ENCODE measurements around the gene CSTPP1. TPM values are rescaled to one million over a fixed set of nuclear protein-coding genes. Genes with fewer than 3 reads are reported as not detected.

CSTPP1 gene
- total RNA-seq, 1 donor from 2014 or later: 32.7 TPM

GRCh38 chr11:46899501-46900025 is 37.0 kb upstream of the CSTPP1 start:
- Histone ChIP-seq H3K27me3 (no peaks in the 10 kb centered on the region), H2AFZ (replicated peaks) (no peak overlapping the region), H3K4me2 (no peak overlapping the region), H3K4me1 (peaks cover 10% of the 10 kb centered on the region), H3K4me3 (no peak overlapping the region), H3K36me3 (no peaks in the 10 kb centered on the region), H3K9me3 (ENCODE audit: low read depth) (no peaks in the 10 kb centered on the region), H3F3A (ENCODE audit: low read depth) (peaks cover 3% of the 10 kb centered on the region), H4K20me1 (ENCODE audit: low read depth) (peaks cover 9% of the 10 kb centered on the region), H3K9ac (no peak overlapping the region), H3K27ac (no peak overlapping the region), H3K79me2 (ENCODE audit: low read depth) (peaks cover 5% of the 10 kb centered on the region)
- TF ChIP-seq, protein P1, sequence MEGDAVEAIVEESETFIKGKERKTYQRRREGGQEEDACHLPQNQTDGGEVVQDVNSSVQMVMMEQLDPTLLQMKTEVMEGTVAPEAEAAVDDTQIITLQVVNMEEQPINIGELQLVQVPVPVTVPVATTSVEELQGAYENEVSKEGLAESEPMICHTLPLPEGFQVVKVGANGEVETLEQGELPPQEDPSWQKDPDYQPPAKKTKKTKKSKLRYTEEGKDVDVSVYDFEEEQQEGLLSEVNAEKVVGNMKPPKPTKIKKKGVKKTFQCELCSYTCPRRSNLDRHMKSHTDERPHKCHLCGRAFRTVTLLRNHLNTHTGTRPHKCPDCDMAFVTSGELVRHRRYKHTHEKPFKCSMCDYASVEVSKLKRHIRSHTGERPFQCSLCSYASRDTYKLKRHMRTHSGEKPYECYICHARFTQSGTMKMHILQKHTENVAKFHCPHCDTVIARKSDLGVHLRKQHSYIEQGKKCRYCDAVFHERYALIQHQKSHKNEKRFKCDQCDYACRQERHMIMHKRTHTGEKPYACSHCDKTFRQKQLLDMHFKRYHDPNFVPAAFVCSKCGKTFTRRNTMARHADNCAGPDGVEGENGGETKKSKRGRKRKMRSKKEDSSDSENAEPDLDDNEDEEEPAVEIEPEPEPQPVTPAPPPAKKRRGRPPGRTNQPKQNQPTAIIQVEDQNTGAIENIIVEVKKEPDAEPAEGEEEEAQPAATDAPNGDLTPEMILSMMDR (IDR thresholded peaks at IDR 0.05): no peak
- TF ChIP-seq EZH2phosphoT487 (IDR thresholded peaks at IDR 0.05): no peak
- TF ChIP-seq EZH2 (IDR thresholded peaks at IDR 0.05): no peak
- H3K4me3 Mint-ChIP-seq: no peak overlapping the region
- no peak overlapping the region for H3K27ac Mint-ChIP-seq
- no peaks in the 10 kb centered on the region for H3K27me3 Mint-ChIP-seq (ENCODE audit: insufficient read depth, low read depth)
- DNase-seq (ENCODE audit: low spot score): no peak
- peaks cover 2% of the 10 kb centered on the region for H3K9me3 Mint-ChIP-seq
- peaks cover 23% of the 10 kb centered on the region for H3K4me1 Mint-ChIP-seq
- H3K36me3 Mint-ChIP-seq: peaks cover 39% of the 10 kb centered on the region

DNA sequence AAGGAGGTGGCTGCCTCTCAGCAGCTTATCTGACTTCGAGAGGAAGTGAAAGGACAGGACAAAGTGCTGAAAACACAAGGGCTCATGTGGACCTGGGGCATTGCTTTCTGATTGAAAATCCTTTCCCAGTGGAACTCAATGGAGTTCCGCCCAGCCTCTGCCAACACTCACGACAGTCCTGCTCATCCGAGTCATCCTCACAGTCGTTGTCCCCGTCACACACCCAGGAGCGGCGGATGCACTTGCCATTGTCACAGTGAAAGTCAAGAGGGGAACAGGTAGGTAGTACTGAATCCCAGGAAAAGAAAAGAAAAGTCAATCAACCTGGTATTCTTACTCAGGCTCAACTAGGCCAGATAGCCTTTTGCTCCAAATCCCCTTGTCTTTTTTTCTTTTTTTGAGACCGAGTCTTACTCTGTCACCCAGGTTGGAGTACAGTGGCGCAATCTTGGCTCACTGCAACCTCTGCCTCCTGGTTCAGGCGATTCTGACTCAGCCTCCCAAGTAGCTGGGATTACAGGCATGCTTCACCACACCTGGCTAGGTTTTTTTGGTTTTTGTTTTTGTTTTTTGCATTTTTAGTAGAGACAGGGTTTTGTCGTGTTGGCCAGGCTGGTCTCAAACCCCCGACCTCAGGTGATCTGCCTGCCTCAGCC is 36.3 kb upstream of the CSTPP1 start:
- peaks cover 7% of the 10 kb centered on the region for H3F3A ChIP-seq (ENCODE audit: low read depth)
- DNase-seq (ENCODE audit: low spot score): no peak
- no peaks in the 10 kb centered on the region for H3K36me3 ChIP-seq
- H3K9ac ChIP-seq: no peak overlapping the region
- Mint-ChIP-seq H3K9me3 (peaks cover 2% of the 10 kb centered on the region), H3K36me3 (peaks cover 36% of the 10 kb centered on the region), H3K4me1 (peaks cover 27% of the 10 kb centered on the region), H3K4me3 (no peak overlapping the region), H3K27me3 (ENCODE audit: insufficient read depth, low read depth) (no peaks in the 10 kb centered on the region), H3K27ac (no peak overlapping the region)
- H3K4me3 ChIP-seq: no peak overlapping the region
- peaks cover 5% of the 10 kb centered on the region for H3K79me2 ChIP-seq (ENCODE audit: low read depth)
- no peak overlapping the region for H3K4me2 ChIP-seq
- H2AFZ ChIP-seq (replicated peaks): no peak overlapping the region
- no peak for TF ChIP-seq EZH2phosphoT487 (IDR thresholded peaks at IDR 0.05)
- TF ChIP-seq, protein P1 (IDR thresholded peaks at IDR 0.05): no peak
- no peak overlapping the region for H3K27ac ChIP-seq
- H4K20me1 ChIP-seq (ENCODE audit: low read depth): peaks cover 9% of the 10 kb centered on the region
- H3K9me3 ChIP-seq (ENCODE audit: low read depth): no peaks in the 10 kb centered on the region
- H3K27me3 ChIP-seq: no peaks in the 10 kb centered on the region
- peaks cover 14% of the 10 kb centered on the region for H3K4me1 ChIP-seq

- Histone ChIP-seq H2AFZ (replicated peaks) (no peak overlapping the region), H3K9ac (no peak overlapping the region), H4K20me1 (ENCODE audit: low read depth) (peaks cover 9% of the 10 kb centered on the region), H3K4me3 (no peak overlapping the region), H3K36me3 (no peaks in the 10 kb centered on the region), H3K4me1 (peaks cover 14% of the 10 kb centered on the region), H3F3A (ENCODE audit: low read depth) (peaks cover 10% of the 10 kb centered on the region), H3K9me3 (ENCODE audit: low read depth) (no peaks in the 10 kb centered on the region), H3K27me3 (no peaks in the 10 kb centered on the region), H3K4me2 (no peak overlapping the region), H3K27ac (no peak overlapping the region), H3K79me2 (ENCODE audit: low read depth) (peaks cover 5% of the 10 kb centered on the region)
- no peak for DNase-seq (ENCODE audit: low spot score)
- Mint-ChIP-seq H3K27ac (no peak overlapping the region), H3K4me1 (peaks cover 32% of the 10 kb centered on the region), H3K4me3 (no peak overlapping the region), H3K9me3 (peaks cover 2% of the 10 kb centered on the region), H3K36me3 (peaks cover 34% of the 10 kb centered on the region), H3K27me3 (ENCODE audit: insufficient read depth, low read depth) (no peaks in the 10 kb centered on the region)
- no peak for TF ChIP-seq EZH2 (IDR thresholded peaks at IDR 0.05)
- TF ChIP-seq, protein P1 (IDR thresholded peaks at IDR 0.05): no peak
- TF ChIP-seq EZH2phosphoT487 (IDR thresholded peaks at IDR 0.05): no peak
These were observed 35.4 kb upstream of the CSTPP1 start for GRCh38 chr11:46901156-46901555.
